ENCODE measurements around the gene DBH. TPM values are rescaled to one million over a fixed set of nuclear protein-coding genes. Genes with fewer than 3 reads are reported as not detected.
"Not testable (repeated sequence)": the region's sequence is repeated elsewhere in the genome, so short reads cannot be mapped to it uniquely, and the experiment has no call there.

The DBH gene
- polyA plus RNA-seq, 3 donors, result not detected

GRCh38 chr9:133674091-133674490 lies 37.9 kb downstream of the DBH start:
- Histone ChIP-seq H3K9me3 (replicated peaks in 1 of 2; ENCODE audit: control insufficient read depth in 1 of 2, insufficient read depth in 1 of 2, low read length in 2 of 2) (no peaks in the 10 kb centered on the region), H3K27me3 (ENCODE audit: control insufficient read depth in 2 of 2, insufficient read depth in 2 of 2, low read length in 2 of 2) (no peaks in the 10 kb centered on the region), H3K9ac (ENCODE audit: insufficient read depth, low read length, poor library complexity, severe bottlenecking) (no peak overlapping the region), H3K36me3 (replicated peaks in 1 of 2; ENCODE audit: control insufficient read depth in 1 of 2, insufficient read depth in 2 of 2, low read length in 2 of 2) (no peaks in the 10 kb centered on the region), H3K27ac (ENCODE audit: low read depth in 1 of 2, low read length in 2 of 2) (no peak overlapping the region), H3K4me2 (replicated peaks; ENCODE audit: extremely low read depth, low read length, poor library complexity, severe bottlenecking) (no peak overlapping the region), H4K20me1 (ENCODE audit: insufficient read depth, low read length) (no peaks in the 10 kb centered on the region), H3K79me2 (ENCODE audit: insufficient read depth, low read length) (no peaks in the 10 kb centered on the region), H3K4me1 (ENCODE audit: control insufficient read depth in 1 of 2, insufficient read depth in 2 of 2, low read length in 2 of 2) (no peaks in the 10 kb centered on the region), H3K4me3 (replicated peaks in 1 of 3; ENCODE audit: low read depth in 2 of 3, low read length in 3 of 3) (no peak overlapping the region), H2AFZ (ENCODE audit: insufficient read depth, low read depth, low read length, poor library complexity, severe bottlenecking) (no peak overlapping the region)
- no peak overlapping the region for H3K27ac Mint-ChIP-seq
- H3K36me3 Mint-ChIP-seq, result no peaks in the 10 kb centered on the region
- intact Hi-C loops (cut with micrococcal nuclease), result no loop called here
- H3K9me3 Mint-ChIP-seq, result peaks cover 0 to 5% (median 0%) of the 10 kb centered on the region in 7 donors
- DNase-seq, result no peak
- no peak for TF ChIP-seq CTCF (IDR thresholded peaks at IDR 0.05)
- no peaks in the 10 kb centered on the region for H3K4me1 Mint-ChIP-seq
- WGBS (ENCODE audit: insufficient coverage), result 94% methylated on average over 13 of the region's 14 CpGs
- no peak overlapping the region for H3K4me3 Mint-ChIP-seq
- peaks cover 3 to 9% (median 5%) of the 10 kb centered on the region in 3 donors for H3K27me3 Mint-ChIP-seq (ENCODE audit: low read depth in 3 of 3)

- H3K36me3 ChIP-seq (replicated peaks in 1 of 2; ENCODE audit: control insufficient read depth in 1 of 2, insufficient read depth in 2 of 2, low read length in 2 of 2); H3K9me3 ChIP-seq (replicated peaks in 1 of 2; ENCODE audit: control insufficient read depth in 1 of 2, insufficient read depth in 1 of 2, low read length in 2 of 2); H4K20me1 ChIP-seq (ENCODE audit: insufficient read depth, low read length); H3K4me3 Mint-ChIP-seq; H3K9me3 Mint-ChIP-seq; H3K27me3 ChIP-seq (ENCODE audit: control insufficient read depth in 2 of 2, insufficient read depth in 2 of 2, low read length in 2 of 2); H2AFZ ChIP-seq (ENCODE audit: insufficient read depth, low read depth, low read length, poor library complexity, severe bottlenecking); H3K27me3 Mint-ChIP-seq (ENCODE audit: low read depth in 3 of 3); H3K4me3 ChIP-seq (replicated peaks in 1 of 3; ENCODE audit: low read depth in 2 of 3, low read length in 3 of 3); H3K36me3 Mint-ChIP-seq; intact Hi-C loops (cut with micrococcal nuclease); DNase-seq; H3K4me1 Mint-ChIP-seq; H3K4me1 ChIP-seq (ENCODE audit: control insufficient read depth in 1 of 2, insufficient read depth in 2 of 2, low read length in 2 of 2); H3K27ac ChIP-seq (ENCODE audit: low read depth in 1 of 2, low read length in 2 of 2); H3K9ac ChIP-seq (ENCODE audit: insufficient read depth, low read length, poor library complexity, severe bottlenecking); H3K4me2 ChIP-seq (replicated peaks; ENCODE audit: extremely low read depth, low read length, poor library complexity, severe bottlenecking); H3K79me2 ChIP-seq (ENCODE audit: insufficient read depth, low read length); H3K27ac Mint-ChIP-seq: not testable (repeated sequence)
- no CpG with 5 or more reads among the region's 3 CpGs for WGBS (ENCODE audit: insufficient coverage)
Observed at GRCh38 chr9:133675796-133676195, 39.6 kb downstream of the DBH start.

Data from CD14-positive monocyte (primary cell).